Common myeloid progenitor, CD34-positive (primary cell): ENCODE data around the gene EEF1AKMT2.

Experiments
- CTCF ChIA-PET: fragments of 350-600 bp; sonication (Branson Sonifier 250); formaldehyde crosslinking; loops from one replicate; lab custom pipeline; 2021; ENCODE audit warnings: antibody characterized with exemption; lab: Charles Lee
- POLR2A ChIA-PET: fragments of 350-600 bp; sonication (Branson Sonifier 250); formaldehyde crosslinking; loops from one replicate; lab custom pipeline; 2021; ENCODE audit warnings: antibody characterized with exemption; lab: Charles Lee
- DNase-seq, 3 donors: peaks; one replicate each; pipeline versions ENCODE4 v3.0.0 to v3.0.0-alpha.2; 2013
- H3K27ac ChIP-seq, 2 experiments: 1 replicate in 1 of 2; 2 replicates in 1 of 2; pipeline ENCODE4 v1.7.0; 2013; ENCODE audit warnings: inconsistent platforms in 2 of 2, low read length in 2 of 2, mild to moderate bottlenecking in 2 of 2, low read depth in 1 of 2, moderate library complexity in 1 of 2; ENCODE audit not compliant: severe bottlenecking in 2 of 2, insufficient read depth in 1 of 2, poor library complexity in 1 of 2
- H3K27me3 ChIP-seq, 5 experiments: replicated peaks in 2 of 5; 1 replicate in 3 of 5; 2 replicates in 2 of 5; pipeline versions ENCODE4 v1.6.1 to v1.7.0; 2013; ENCODE audit warnings: low read length in 4 of 5, mild to moderate bottlenecking in 2 of 5, moderate library complexity in 2 of 5, inconsistent platforms in 1 of 5; ENCODE audit not compliant: insufficient read depth in 5 of 5, control insufficient read depth in 4 of 5
- H3K36me3 ChIP-seq, 4 experiments: 1 replicate in 2 of 4; 2 replicates in 2 of 4; pipeline versions ENCODE4 v1.6.1 to v1.7.0; 2013; ENCODE audit warnings: low read length in 3 of 4, control low read depth in 1 of 4, mild to moderate bottlenecking in 1 of 4; ENCODE audit not compliant: control insufficient read depth in 4 of 4, insufficient read depth in 4 of 4
- H3K4me1 ChIP-seq, 4 experiments: 1 replicate in 3 of 4; 2 replicates in 1 of 4; pipeline versions ENCODE4 v1.6.1 to v1.7.1; 2013; ENCODE audit warnings: low read length in 3 of 4, mild to moderate bottlenecking in 3 of 4, control low read depth in 1 of 4, inconsistent platforms in 1 of 4, moderate library complexity in 1 of 4; ENCODE audit not compliant: control insufficient read depth in 4 of 4, insufficient read depth in 4 of 4; ENCODE audit errors: control extremely low read depth in 1 of 4
- H3K4me3 ChIP-seq, 7 experiments: 1 replicate in 4 of 7; 2 replicates in 3 of 7; pipeline versions ENCODE4 v1.5.1 to v1.7.0; 2013; ENCODE audit warnings: mild to moderate bottlenecking in 7 of 7, low read length in 6 of 7, moderate library complexity in 6 of 7, inconsistent platforms in 2 of 7, low read depth in 2 of 7, control low read depth in 1 of 7; ENCODE audit not compliant: insufficient read depth in 4 of 7, control insufficient read depth in 1 of 7; ENCODE audit errors: extremely low read depth in 1 of 7
- H3K9me3 ChIP-seq, 5 experiments: 1 replicate in 4 of 5; 2 replicates in 1 of 5; pipeline versions ENCODE4 v1.6.1 to v1.7.1; 2013; ENCODE audit warnings: low read length in 4 of 5, mild to moderate bottlenecking in 2 of 5, inconsistent platforms in 1 of 5, low read depth in 1 of 5, moderate library complexity in 1 of 5; ENCODE audit not compliant: control insufficient read depth in 4 of 5, insufficient read depth in 2 of 5; ENCODE audit errors: control extremely low read depth in 1 of 5
- WGBS: methylation state at CpG from one replicate; pipeline ENCODE4 v1.1.5; 2013; ENCODE audit not compliant: insufficient coverage; 5-methylcytosine and 5-hydroxymethylcytosine counted together

Gene EEF1AKMT2

DNA sequence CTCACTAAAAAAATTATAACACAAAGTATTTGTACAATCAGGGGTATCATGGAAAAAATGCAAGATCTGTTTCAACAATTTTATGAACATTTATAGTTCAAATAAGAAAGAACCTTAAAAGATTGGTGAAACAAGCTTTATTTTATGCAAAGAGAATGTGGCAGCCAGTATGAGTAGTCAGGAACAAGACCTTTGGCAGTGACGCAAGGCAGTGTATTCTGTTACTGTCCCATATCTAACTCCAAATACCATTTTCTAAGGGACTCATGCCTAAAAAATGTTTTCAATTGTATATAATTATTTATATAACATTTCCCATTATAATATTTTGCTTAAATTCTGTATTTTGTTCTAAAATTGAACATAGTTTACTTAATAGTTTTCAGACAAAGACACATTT lies 28.4 kb downstream of the EEF1AKMT2 start:
- ChIA-PET CTCF (interaction anchor here (1.0 kb wide), 1 partner anchor 9 kb away, joined by 3 read pairs; no protein-coding TSS in a partner anchor), POLR2A (no interaction called here)
- no CpG with 5 or more reads among the region's 1 CpG for WGBS
- no peaks in the 10 kb centered on the region for H3K9me3 ChIP-seq
- H3K27me3 ChIP-seq, result no peaks in the 10 kb centered on the region
- no peak overlapping the region for H3K27ac ChIP-seq
- no peak for DNase-seq
- no peak overlapping the region for H3K4me3 ChIP-seq
- no peaks in the 10 kb centered on the region for H3K4me1 ChIP-seq
- peaks cover 13 to 52% (median 23%) of the 10 kb centered on the region in 4 experiments for H3K36me3 ChIP-seq

DNA sequence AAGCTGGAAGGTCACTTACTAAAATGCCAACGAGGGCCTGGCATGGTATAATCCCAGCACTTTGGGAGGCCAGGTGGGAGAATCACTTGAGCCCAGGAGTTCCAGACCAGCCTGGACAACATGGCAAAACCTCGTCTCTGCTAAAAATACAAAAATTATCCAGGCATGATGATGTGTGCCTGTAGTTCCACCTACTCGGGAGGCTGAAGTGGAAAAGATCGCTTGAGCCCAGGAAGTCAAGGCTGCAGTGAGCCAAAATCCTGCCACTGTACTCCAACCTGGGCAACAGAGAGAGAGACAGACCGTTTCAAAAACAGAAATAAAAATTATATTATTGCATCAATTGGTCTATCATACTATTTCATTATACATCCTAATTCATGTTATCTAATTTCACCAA lies 29.4 kb downstream of the EEF1AKMT2 start:
- no peaks in the 10 kb centered on the region for H3K9me3 ChIP-seq
- DNase-seq, result no peak
- peaks cover 13 to 50% (median 27%) of the 10 kb centered on the region in 4 experiments for H3K36me3 ChIP-seq
- no peak overlapping the region for H3K27ac ChIP-seq
- no peak overlapping the region for H3K4me3 ChIP-seq
- H3K27me3 ChIP-seq, result no peaks in the 10 kb centered on the region
- POLR2A ChIA-PET, result no interaction called here
- CTCF ChIA-PET, result interaction anchor here (1.0 to 1.2 kb wide), 2 partner anchors 10 to 11 kb away, joined by 3 to 4 read pairs; no protein-coding TSS in a partner anchor
- 96% methylated on average over 4 of the region's 5 CpGs for WGBS
- H3K4me1 ChIP-seq, result no peaks in the 10 kb centered on the region

DNA sequence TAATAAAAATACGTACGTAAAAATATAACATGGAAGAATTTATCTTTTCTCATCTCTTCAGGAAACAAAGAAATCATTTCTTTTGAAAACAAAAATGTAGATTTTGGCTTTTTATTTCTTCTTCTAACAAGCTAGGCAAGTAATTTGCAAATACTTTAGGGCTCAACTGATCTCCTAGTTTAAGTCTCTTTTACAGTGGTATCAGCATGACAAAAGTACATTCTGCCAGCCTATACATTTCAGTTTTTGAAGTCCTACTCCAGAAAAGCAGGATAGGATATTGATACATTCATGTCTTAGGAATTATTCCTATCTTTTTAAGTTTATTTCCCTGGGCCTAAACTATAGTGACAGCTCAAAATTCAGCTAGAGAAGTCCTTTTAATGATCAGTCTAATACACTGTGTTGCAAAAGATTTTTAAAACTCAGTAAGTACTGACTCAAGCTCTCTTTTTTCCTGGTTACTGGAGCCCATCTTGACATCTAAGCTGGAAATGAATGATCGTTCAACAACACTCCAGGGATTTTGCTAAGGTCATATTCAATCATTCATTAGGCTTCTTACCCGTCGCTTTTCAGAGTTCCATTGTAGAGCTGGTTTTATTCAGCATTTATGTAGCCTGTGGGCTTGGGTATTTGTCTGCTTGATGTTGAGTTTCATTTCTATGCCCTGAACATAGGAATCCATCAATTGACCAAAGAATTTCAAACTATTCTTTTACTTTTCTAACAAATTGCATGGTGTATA lies 35.4 kb downstream of the EEF1AKMT2 start:
- 100% methylated on average over 1 of the region's 5 CpGs for WGBS
- no peak for DNase-seq
- H3K4me3 ChIP-seq, result no peak overlapping the region
- H3K4me1 ChIP-seq, result no peaks in the 10 kb centered on the region
- no peak overlapping the region for H3K27ac ChIP-seq
- CTCF ChIA-PET, result interaction anchor here (0.8 to 4.1 kb wide), 7 partner anchors 9 to 216 kb away, joined by 3 to 28 read pairs (median 3); partner anchors contain the start of gene EEF1AKMT2
- POLR2A ChIA-PET, result interaction anchor here (0.7 kb wide), 1 partner anchor 22 kb away, joined by 3 read pairs; no protein-coding TSS in a partner anchor
- no peaks in the 10 kb centered on the region for H3K9me3 ChIP-seq
- peaks cover 10 to 43% (median 30%) of the 10 kb centered on the region in 4 experiments for H3K36me3 ChIP-seq
- no peaks in the 10 kb centered on the region for H3K27me3 ChIP-seq

DNA sequence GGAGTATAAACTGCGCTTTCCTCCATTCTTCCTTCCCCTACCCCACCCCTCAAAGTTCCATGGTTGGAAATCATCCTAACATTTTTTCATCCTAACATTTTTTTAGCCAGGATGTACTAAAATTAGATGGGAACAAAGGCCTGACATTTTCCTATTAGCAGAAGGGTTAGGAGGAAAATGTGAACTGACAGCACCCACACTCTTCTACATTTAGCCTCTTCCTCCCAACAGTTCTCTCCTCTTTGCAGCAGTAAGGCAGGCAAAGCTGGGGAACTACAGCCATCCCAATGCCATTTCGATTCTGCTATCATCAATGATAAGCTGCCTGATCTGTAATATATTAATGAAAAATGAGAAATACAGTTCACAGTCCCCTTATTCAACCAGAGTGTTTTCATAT lies 36.1 kb downstream of the EEF1AKMT2 start:
- Histone ChIP-seq H3K27me3 (no peaks in the 10 kb centered on the region), H3K4me3 (no peak overlapping the region), H3K27ac (no peak overlapping the region), H3K9me3 (no peaks in the 10 kb centered on the region), H3K4me1 (no peaks in the 10 kb centered on the region), H3K36me3 (peaks cover 9 to 40% (median 26%) of the 10 kb centered on the region in 4 experiments)
- POLR2A ChIA-PET, result no interaction called here
- CTCF ChIA-PET, result interaction anchor here (0.8 to 4.1 kb wide), 5 partner anchors 9 to 69 kb away, joined by 3 to 28 read pairs (median 4); partner anchors contain the start of gene EEF1AKMT2
- DNase-seq, result no peak
- 100% methylated on average over 1 of the region's 2 CpGs for WGBS

DNA sequence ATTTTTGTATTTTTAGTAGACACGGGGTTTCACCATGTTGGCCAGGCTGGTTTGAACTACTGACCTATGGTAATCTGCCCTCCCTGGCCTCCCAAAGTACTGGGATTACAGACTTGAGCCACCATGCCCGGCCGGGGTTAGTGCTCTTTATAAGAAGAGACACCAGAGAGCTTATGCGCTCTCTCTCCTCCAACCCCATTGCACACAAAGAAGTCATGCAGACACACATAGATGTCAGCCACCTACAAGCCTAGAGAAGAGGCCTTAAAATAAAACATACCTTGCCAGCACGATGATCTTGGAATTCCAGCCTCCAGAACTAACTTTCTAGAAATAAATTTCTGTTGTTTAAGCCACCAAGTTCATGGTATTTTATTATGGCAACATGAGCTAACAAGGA lies 37.5 kb downstream of the EEF1AKMT2 start:
- ChIA-PET CTCF (interaction anchor here (0.6 to 4.1 kb wide), 6 partner anchors 7 to 122 kb away, joined by 3 to 28 read pairs (median 4); no protein-coding TSS in a partner anchor), POLR2A (no interaction called here)
- peaks cover 8 to 28% (median 18%) of the 10 kb centered on the region in 4 experiments for H3K36me3 ChIP-seq
- DNase-seq, result no peak
- H3K27ac ChIP-seq, result no peak overlapping the region
- H3K4me3 ChIP-seq, result no peak overlapping the region
- no peaks in the 10 kb centered on the region for H3K4me1 ChIP-seq
- no peaks in the 10 kb centered on the region for H3K9me3 ChIP-seq
- H3K27me3 ChIP-seq, result no peaks in the 10 kb centered on the region
- WGBS, result 100% methylated on average over 1 of the region's 5 CpGs

DNA sequence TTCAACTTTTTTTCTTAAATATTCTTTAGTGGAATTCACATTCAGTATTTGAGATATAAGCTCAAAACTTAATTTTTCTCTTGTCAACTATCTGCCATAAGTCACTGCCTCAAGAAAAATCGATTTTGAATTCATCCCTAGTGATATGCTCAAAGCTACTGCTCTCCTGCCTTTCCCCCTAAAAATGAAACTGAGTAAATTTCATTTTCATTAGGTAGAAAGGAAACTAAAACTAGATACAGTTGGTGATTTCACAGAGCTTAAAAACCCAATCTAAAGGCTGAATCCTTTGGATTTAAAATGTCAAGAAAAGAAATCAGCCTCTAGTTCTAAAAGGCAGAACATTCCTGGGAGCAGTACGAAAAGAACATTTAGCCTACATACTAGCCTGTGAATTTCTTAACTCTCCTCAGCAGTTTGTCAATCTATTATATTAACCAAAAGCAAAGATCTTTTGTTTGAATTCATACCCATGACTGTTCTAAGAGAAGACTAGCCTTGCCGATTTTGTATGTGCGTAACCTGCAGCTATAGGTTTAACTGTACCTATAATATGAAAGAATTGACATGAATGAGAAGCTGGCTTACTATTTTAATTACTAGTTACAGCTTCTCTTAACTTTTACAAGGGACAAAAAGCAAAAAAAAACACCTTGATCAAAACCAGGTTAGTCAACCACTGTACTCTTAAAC lies 42.6 kb downstream of the EEF1AKMT2 start:
- ChIA-PET CTCF (interaction anchor here (0.6 to 6.0 kb wide), 14 partner anchors 7 to 217 kb away, joined by 3 to 112 read pairs (median 4); partner anchors contain the start of gene EEF1AKMT2), POLR2A (no interaction called here)
- Histone ChIP-seq H3K4me1 (peaks cover 0 to 9% (median 6%) of the 10 kb centered on the region in 4 experiments), H3K36me3 (peaks cover 4 to 9% (median 6%) of the 10 kb centered on the region in 4 experiments), H3K27me3 (no peaks in the 10 kb centered on the region), H3K27ac (no peak overlapping the region), H3K4me3 (no peak overlapping the region), H3K9me3 (no peaks in the 10 kb centered on the region)
- 86% methylated on average over 1 of the region's 4 CpGs for WGBS
- no peak for DNase-seq
